ENCODE measurements around the gene SLC12A1. TPM values are rescaled to one million over a fixed set of nuclear protein-coding genes. Genes with fewer than 3 reads are reported as not detected.

SLC12A1 gene
- total RNA-seq, 1 donor from 2014 or later = not detected

Small RNAs within 50 kb of the gene (small RNA-seq; reads per million reads assigned to genes)
- not detected for gene RF00019 (ENCODE audit: low replicate concordance)

Other genes with a start within 250 kb of the SLC12A1 start
- gene SLC24A5, start 85.3 kb upstream of the SLC12A1 start, total RNA-seq = 3.6 TPM
- 8.1 TPM for gene MYEF2, start 28.0 kb upstream of the SLC12A1 start, total RNA-seq
- gene CTXN2, start 14.6 kb upstream of the SLC12A1 start, total RNA-seq = not detected
- gene DUT, start 125.1 kb downstream of the SLC12A1 start, total RNA-seq = 50.4 TPM